ENCODE results near the gene RNF180. TPM values are rescaled to one million over a fixed set of nuclear protein-coding genes. Genes with fewer than 3 reads are reported as not detected.

Gene RNF180
- total RNA-seq, 6 experiments from 2014 or later: not detected

- TF ChIP-seq, protein P1, sequence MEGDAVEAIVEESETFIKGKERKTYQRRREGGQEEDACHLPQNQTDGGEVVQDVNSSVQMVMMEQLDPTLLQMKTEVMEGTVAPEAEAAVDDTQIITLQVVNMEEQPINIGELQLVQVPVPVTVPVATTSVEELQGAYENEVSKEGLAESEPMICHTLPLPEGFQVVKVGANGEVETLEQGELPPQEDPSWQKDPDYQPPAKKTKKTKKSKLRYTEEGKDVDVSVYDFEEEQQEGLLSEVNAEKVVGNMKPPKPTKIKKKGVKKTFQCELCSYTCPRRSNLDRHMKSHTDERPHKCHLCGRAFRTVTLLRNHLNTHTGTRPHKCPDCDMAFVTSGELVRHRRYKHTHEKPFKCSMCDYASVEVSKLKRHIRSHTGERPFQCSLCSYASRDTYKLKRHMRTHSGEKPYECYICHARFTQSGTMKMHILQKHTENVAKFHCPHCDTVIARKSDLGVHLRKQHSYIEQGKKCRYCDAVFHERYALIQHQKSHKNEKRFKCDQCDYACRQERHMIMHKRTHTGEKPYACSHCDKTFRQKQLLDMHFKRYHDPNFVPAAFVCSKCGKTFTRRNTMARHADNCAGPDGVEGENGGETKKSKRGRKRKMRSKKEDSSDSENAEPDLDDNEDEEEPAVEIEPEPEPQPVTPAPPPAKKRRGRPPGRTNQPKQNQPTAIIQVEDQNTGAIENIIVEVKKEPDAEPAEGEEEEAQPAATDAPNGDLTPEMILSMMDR (IDR thresholded peaks at IDR 0.05): no peak
- H3K9me3 Mint-ChIP-seq: peaks cover 14% of the 10 kb centered on the region
- H3K36me3 Mint-ChIP-seq (ENCODE audit: low read depth): no peaks in the 10 kb centered on the region
- H3K27ac Mint-ChIP-seq: no peak overlapping the region
- H3K4me3 Mint-ChIP-seq: no peak overlapping the region
- no peaks in the 10 kb centered on the region for H3K4me1 Mint-ChIP-seq (ENCODE audit: low read depth)
- no peaks in the 10 kb centered on the region; the same call in 1 of the 2 replicates for H3K27me3 Mint-ChIP-seq (ENCODE audit: insufficient read depth)
- DNase-seq: no peak
Measured at GRCh38 chr5:64318175-64318574, 152.5 kb downstream of the RNF180 start.

- Mint-ChIP-seq H3K9me3 (peaks cover 34% of the 10 kb centered on the region), H3K4me1 (ENCODE audit: low read depth) (no peaks in the 10 kb centered on the region), H3K27ac (no peak overlapping the region), H3K27me3 (ENCODE audit: insufficient read depth) (no peaks in the 10 kb centered on the region; the same call in 1 of the 2 replicates), H3K36me3 (ENCODE audit: low read depth) (no peaks in the 10 kb centered on the region), H3K4me3 (no peak overlapping the region)
- no peak for DNase-seq
- TF ChIP-seq, protein P1 (IDR thresholded peaks at IDR 0.05): no peak
Measured at GRCh38 chr5:64323591-64323990, 157.9 kb downstream of the RNF180 start.

GRCh38 chr5:64330728-64331231 lies 165.1 kb downstream of the RNF180 start:
- no peaks in the 10 kb centered on the region for H3K36me3 Mint-ChIP-seq (ENCODE audit: low read depth)
- TF ChIP-seq, protein P1 (IDR thresholded peaks at IDR 0.05): no peak
- H3K27ac Mint-ChIP-seq: no peak overlapping the region
- DNase-seq: no peak
- no peak overlapping the region for H3K4me3 Mint-ChIP-seq
- H3K9me3 Mint-ChIP-seq: peaks cover 26% of the 10 kb centered on the region
- H3K4me1 Mint-ChIP-seq (ENCODE audit: low read depth): no peaks in the 10 kb centered on the region
- no peaks in the 10 kb centered on the region for H3K27me3 Mint-ChIP-seq (ENCODE audit: insufficient read depth)

DNA sequence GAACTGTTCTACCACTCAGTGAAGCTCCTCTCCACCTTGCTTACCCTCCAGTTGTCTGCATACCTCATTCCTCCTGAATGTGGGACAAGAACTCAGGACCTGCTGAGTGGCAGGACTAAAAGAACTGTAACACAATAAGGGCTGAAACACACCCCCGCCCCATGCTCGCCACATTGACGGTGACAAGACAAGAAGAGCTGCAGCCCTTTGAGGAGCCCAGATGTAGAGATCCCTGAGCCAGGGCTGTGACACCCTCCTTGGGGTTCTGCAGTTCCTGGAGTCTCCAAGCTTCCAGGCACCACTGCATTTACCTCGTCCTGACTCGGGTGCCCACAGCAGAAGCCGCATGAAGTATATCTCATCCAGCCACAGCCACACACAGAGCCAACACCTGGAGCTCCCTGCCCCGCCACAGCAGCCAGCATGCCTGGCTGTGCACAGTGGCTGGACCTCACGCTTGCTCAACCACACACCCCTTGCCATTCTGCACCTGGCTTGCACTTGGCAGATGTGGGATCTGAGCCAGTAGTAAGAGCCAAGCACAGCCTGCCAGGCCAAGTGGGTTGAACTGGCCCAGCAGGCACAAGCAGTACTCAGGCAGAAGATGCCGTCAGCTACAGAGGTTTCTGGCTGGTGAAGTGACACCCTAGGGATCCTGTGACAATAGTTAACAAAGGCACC lies 166.1 kb downstream of the RNF180 start:
- Mint-ChIP-seq H3K27me3 (ENCODE audit: insufficient read depth) (no peaks in the 10 kb centered on the region), H3K4me1 (ENCODE audit: low read depth) (no peaks in the 10 kb centered on the region)

DNA sequence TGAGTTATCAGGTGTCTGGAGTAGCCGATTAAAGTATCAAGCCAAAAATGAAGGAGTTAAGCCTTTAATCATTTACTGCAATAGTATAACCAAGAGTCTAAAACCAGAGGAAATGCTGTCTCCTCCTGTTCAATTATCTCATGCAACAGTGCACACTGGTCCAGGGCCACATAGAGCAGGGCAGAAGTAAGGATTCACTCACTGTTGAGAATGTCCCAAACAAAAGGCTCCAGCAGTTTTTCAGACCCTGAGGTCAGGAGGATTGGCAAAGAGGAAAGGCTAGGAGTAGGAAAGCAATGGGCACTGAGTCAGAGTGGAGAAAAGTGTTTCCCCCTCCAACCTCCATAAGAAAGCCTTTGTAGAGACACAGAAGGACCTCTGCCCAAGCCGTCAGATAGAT lies 168.2 kb downstream of the RNF180 start:
- Mint-ChIP-seq H3K36me3 (ENCODE audit: low read depth) (no peaks in the 10 kb centered on the region), H3K4me1 (ENCODE audit: low read depth) (no peaks in the 10 kb centered on the region)

More for the DNA sequence above, 166.1 kb downstream of the RNF180 start:
- TF ChIP-seq, protein P1 (IDR thresholded peaks at IDR 0.05): no peak
- peaks cover 25% of the 10 kb centered on the region for H3K9me3 Mint-ChIP-seq
- no peak overlapping the region for H3K27ac Mint-ChIP-seq
- no peak overlapping the region for H3K4me3 Mint-ChIP-seq
- no peak for DNase-seq
- H3K36me3 Mint-ChIP-seq (ENCODE audit: low read depth): no peaks in the 10 kb centered on the region

More for the DNA sequence above, 168.2 kb downstream of the RNF180 start:
- no peak overlapping the region for H3K27ac Mint-ChIP-seq
- no peak for DNase-seq
- no peaks in the 10 kb centered on the region for H3K27me3 Mint-ChIP-seq (ENCODE audit: insufficient read depth)
- H3K9me3 Mint-ChIP-seq: peaks cover 24% of the 10 kb centered on the region
- no peak overlapping the region for H3K4me3 Mint-ChIP-seq
- TF ChIP-seq, protein P1 (IDR thresholded peaks at IDR 0.05): no peak

Data from HFFc6 (cell line).